Prostate gland (tissue), 2 donors: Measurements from ENCODE around the gene OR52E4.

ENCODE experiments used
- CTCF ChIP-seq, 4 experiments: fragments of 200-600 bp in 2 of 4; fragments of 450-650 bp in 2 of 4; sonication (generic) in 2 of 4; IDR thresholded peaks; 1 replicate in 3 of 4; 2 replicates in 1 of 4; pipeline ENCODE4 v1.5.1; 2016 to 2019; ENCODE audit warnings: antibody characterized with exemption in 4 of 4, mild to moderate bottlenecking in 2 of 4, moderate library complexity in 2 of 4
- POLR2A ChIP-seq: fragments of 450-650 bp; IDR thresholded peaks from one replicate; pipeline ENCODE4 v1.6.1; 2016; ENCODE audit warnings: antibody characterized with exemption, mild to moderate bottlenecking
- POLR2AphosphoS5 ChIP-seq: sonication (generic); formaldehyde crosslinking; IDR thresholded peaks from one replicate; pipeline ENCODE4 v1.6.1; 2017; ENCODE audit warnings: antibody characterized with exemption

GRCh38 chr11:5831196-5831829 is 49.1 kb upstream of the OR52E4 start:
- TF ChIP-seq CTCF (IDR thresholded peaks at IDR 0.05) (no peak), POLR2AphosphoS5 (no peak), POLR2A (no peak)
